SK-N-SH (cell line): ENCODE data around the gene MUC20. TPM values are rescaled to one million over a fixed set of nuclear protein-coding genes. Genes with fewer than 3 reads are reported as not detected.
"Not testable (repeated sequence)": the region's sequence is repeated elsewhere in the genome, so short reads cannot be mapped to it uniquely, and the experiment has no call there.

Source experiments
- CTCF ChIA-PET: fragments of 300-600, 350-600 bp; formaldehyde crosslinking; extraction: SDS; loops from one replicate; lab custom pipeline; 2021; lab: Yijun Ruan, JAX
- POLR2A ChIA-PET: fragments of 350-600 bp; sonication (Branson Sonifier 250); formaldehyde crosslinking; extraction: SDS; loops from one replicate; lab custom pipeline; 2020; ENCODE audit warnings: antibody characterized with exemption, inconsistent platforms; lab: Yijun Ruan, JAX
- DNase-seq: peaks from one replicate; pipeline ENCODE4 v3.0.0; 2012
- H2AFZ ChIP-seq: fragments of 200-600 bp; sonication (generic); 2 replicates; pipeline ENCODE4 v1.8.1; 2016; ENCODE audit warnings: antibody characterized with exemption, mild to moderate bottlenecking, low read depth
- H3F3A ChIP-seq: fragments of 200-600 bp; sonication (generic); replicated peaks from 2 replicates; pipeline ENCODE3; 2016; ENCODE audit warnings: antibody characterized with exemption, mild to moderate bottlenecking; ENCODE audit not compliant: insufficient read depth
- H3K27ac ChIP-seq, 2 experiments: fragments of 200-500 bp in 1 of 2; fragments of 200-600 bp in 1 of 2; sonication (Bioruptor generic) in 1 of 2; sonication (generic), shearing (Covaris generic) in 1 of 2; 2 replicates each; pipeline versions ENCODE4 v1.5.1 to v1.6.1; 2014 to 2016; ENCODE audit warnings: low read depth in 2 of 2, inconsistent platforms in 1 of 2, low read length in 1 of 2, mild to moderate bottlenecking in 1 of 2, mixed read lengths in 1 of 2
- H3K27me3 ChIP-seq: fragments of 200-600 bp; sonication (generic), shearing (Covaris generic); 2 replicates; pipeline ENCODE4 v1.6.1; 2016; ENCODE audit warnings: mixed run types; ENCODE audit not compliant: insufficient read depth
- H3K36me3 ChIP-seq, 2 experiments: fragments of 200-500 bp in 1 of 2; fragments of 200-600 bp in 1 of 2; sonication (Bioruptor generic) in 1 of 2; sonication (generic) in 1 of 2; replicated peaks in 1 of 2; 2 replicates each; pipeline versions ENCODE3 to v1.5.1; 2014 to 2016; ENCODE audit warnings: low read length in 1 of 2, mild to moderate bottlenecking in 1 of 2; ENCODE audit not compliant: insufficient read depth in 2 of 2, control insufficient read depth in 1 of 2
- H3K4me1 ChIP-seq, 2 experiments: fragments of 200-500 bp in 1 of 2; fragments of 200-600 bp in 1 of 2; sonication (Bioruptor generic) in 1 of 2; sonication (generic), shearing (Covaris generic) in 1 of 2; 2 replicates each; pipeline versions ENCODE4 v1.5.1 to v1.6.1; 2014 to 2016; ENCODE audit warnings: low read depth in 1 of 2, low read length in 1 of 2, mixed run types in 1 of 2; ENCODE audit not compliant: insufficient read depth in 2 of 2, control insufficient read depth in 1 of 2
- H3K4me2 ChIP-seq: fragments of 200-600 bp; sonication (generic), shearing (Covaris generic); 2 replicates; pipeline ENCODE4 v1.6.1; 2017; ENCODE audit warnings: mixed run types
- H3K4me3 ChIP-seq, 2 experiments: fragments of 200-500 bp in 1 of 2; fragments of 200-600 bp in 1 of 2; sonication (Bioruptor generic) in 1 of 2; sonication (generic), shearing (Covaris generic) in 1 of 2; 2 replicates each; pipeline versions ENCODE4 v1.5.1 to v1.8.1; 2014 to 2016; ENCODE audit warnings: low read depth in 2 of 2, inconsistent platforms in 1 of 2, low read length in 1 of 2, mild to moderate bottlenecking in 1 of 2, mixed read lengths in 1 of 2, moderate library complexity in 1 of 2
- H3K79me2 ChIP-seq: fragments of 200-600 bp; sonication (generic); 2 replicates; pipeline ENCODE4 v1.8.1; 2017; ENCODE audit warnings: mild to moderate bottlenecking; ENCODE audit not compliant: insufficient read depth
- H3K9ac ChIP-seq: fragments of 200-600 bp; sonication (generic); 2 replicates; pipeline ENCODE4 v1.6.1; 2017; ENCODE audit warnings: mixed run types
- H3K9me2 ChIP-seq: fragments of 200-600 bp; sonication (generic); 2 replicates; pipeline ENCODE4 v1.6.1; 2017; ENCODE audit warnings: mixed run types
- H3K9me3 ChIP-seq: fragments of 200-600 bp; sonication (generic); 2 replicates; pipeline ENCODE4 v1.6.1; 2017; ENCODE audit warnings: mixed run types, mild to moderate bottlenecking, moderate library complexity
- H4K20me1 ChIP-seq: fragments of 200-600 bp; sonication (generic); 2 replicates; pipeline ENCODE4 v1.6.1; 2017; ENCODE audit warnings: mild to moderate bottlenecking, mixed run types; ENCODE audit not compliant: insufficient read depth
- CTCF ChIP-seq: fragments of 200-600 bp; sonication (generic); IDR thresholded peaks from 2 replicates; pipeline ENCODE4 v1.6.1; 2017; ENCODE audit warnings: antibody characterized with exemption, mild to moderate bottlenecking, moderate library complexity
- FOSL2 ChIP-seq: IDR thresholded peaks from 2 replicates; pipeline ENCODE4 v1.4.0; 2012; ENCODE audit warnings: low read depth, mild to moderate bottlenecking, moderate library complexity, borderline replicate concordance
- GABPA ChIP-seq: IDR thresholded peaks from 2 replicates; pipeline ENCODE4 v1.4.0; 2012; ENCODE audit warnings: low read depth, mild to moderate bottlenecking
- IRF3 ChIP-seq: fragments of 150-350 bp; IDR thresholded peaks from 2 replicates; pipeline ENCODE4 v1.6.1; 2016; ENCODE audit warnings: mild to moderate bottlenecking, low read depth, low read length
- MEF2A ChIP-seq: IDR thresholded peaks from 2 replicates; pipeline ENCODE4 v1.4.0; 2012; ENCODE audit warnings: low read depth, borderline replicate concordance
- POLR2AphosphoS5 ChIP-seq: IDR thresholded peaks from 2 replicates; pipeline ENCODE4 v1.6.1; 2012; ENCODE audit warnings: low read depth, low read length
- RCOR1 ChIP-seq: fragments of 150-350 bp; IDR thresholded peaks from 2 replicates; pipeline ENCODE4 v1.6.1; 2017; ENCODE audit warnings: antibody characterized with exemption, low read length
- TCF12 ChIP-seq: IDR thresholded peaks from 2 replicates; pipeline ENCODE4 v1.4.0; 2012
- USF1 ChIP-seq: IDR thresholded peaks from 2 replicates; pipeline ENCODE4 v1.4.0; 2012; ENCODE audit warnings: low read depth, borderline replicate concordance
- USF2 ChIP-seq: fragments of 150-350 bp; IDR thresholded peaks from 2 replicates; pipeline ENCODE4 v1.6.1; 2017; ENCODE audit warnings: antibody characterized with exemption, low read length, low read depth, borderline replicate concordance
- WGBS: methylation state at CpG from one replicate; pipeline ENCODE4 v1.1.6; 2017; ENCODE audit warnings: low lambda C conversion rate; 5-methylcytosine and 5-hydroxymethylcytosine counted together
- polyA plus RNA-seq, 3 experiments: library from polyadenylated mRNA; depleted of rRNA; stranded (reverse); fragments of >200 nt; gene quantifications; 2 replicates each; pipeline ENCODE4 v1.2.3, GENCODE V29; 2012

The MUC20 gene
- polyA plus RNA-seq, 1 of the 3 experiments (the other 2 are of a cell fraction) = 0.31 TPM

- H3K27me3 ChIP-seq, H3K79me2 ChIP-seq, H3K9me2 ChIP-seq, H2AFZ ChIP-seq, H3K4me2 ChIP-seq, H3K36me3 ChIP-seq, H4K20me1 ChIP-seq, H3K27ac ChIP-seq, H3F3A ChIP-seq, H3K9ac ChIP-seq, DNase-seq, H3K4me3 ChIP-seq, H3K9me3 ChIP-seq, POLR2A ChIA-PET: not testable (repeated sequence)
- WGBS = 77% methylated on average over 5 of the region's 5 CpGs
- CTCF ChIA-PET = interaction anchor here (1.1 to 2.7 kb wide), 4 partner anchors 16 to 128 kb away, joined by 3 to 11 read pairs (median 7); no protein-coding TSS in a partner anchor
- H3K4me1 ChIP-seq = peaks cover 0 to 17% of the 10 kb centered on the region in 2 experiments; a peak in 1 of 4 replicates
Observed at GRCh38 chr3:195728789-195729188, 8.0 kb downstream of the MUC20 start.

- Histone ChIP-seq H3K4me2 (no peak overlapping the region), H3K79me2 (no peaks in the 10 kb centered on the region), H3K9me3 (no peaks in the 10 kb centered on the region), H3K4me3 (no peak overlapping the region), H2AFZ (no peak overlapping the region), H3K36me3 (no peaks in the 10 kb centered on the region), H3K27me3 (no peaks in the 10 kb centered on the region; the same call in 1 of the 2 replicates), H3K27ac (no peak overlapping the region), H4K20me1 (no peaks in the 10 kb centered on the region), H3K9me2 (no peaks in the 10 kb centered on the region), H3K4me1 (peaks cover 0 to 17% of the 10 kb centered on the region in 2 experiments; a peak in 1 of 4 replicates), H3F3A (no peaks in the 10 kb centered on the region), H3K9ac (no peak overlapping the region)
- no peak for TF ChIP-seq POLR2AphosphoS5
- TF ChIP-seq RCOR1 = no peak
- no peak for TF ChIP-seq CTCF
- no peak for TF ChIP-seq FOSL2
- no peak for TF ChIP-seq USF2
- TF ChIP-seq IRF3 = no peak
- no peak for TF ChIP-seq TCF12
- no peak for TF ChIP-seq MEF2A
- TF ChIP-seq USF1 = no peak
- no peak for TF ChIP-seq GABPA
- 81% methylated on average over 18 of the region's 18 CpGs for WGBS
- POLR2A ChIA-PET = no interaction called here
- CTCF ChIA-PET = interaction anchor here (0.8 to 1.8 kb wide), 3 partner anchors 13 to 127 kb away, joined by 3 to 4 read pairs (median 4); no protein-coding TSS in a partner anchor
- DNase-seq = no peak
Observed at GRCh38 chr3:195729476-195730251, 8.9 kb downstream of the MUC20 start.
